HepG2 (cell line): ENCODE data around the gene DNAJC1.
"Not testable (repeated sequence)": the region's sequence is repeated elsewhere in the genome, so short reads cannot be mapped to it uniquely, and the experiment has no call there.

ENCODE experiments used
- CCDC6 ChIP-seq: sonication (generic); formaldehyde crosslinking; IDR thresholded peaks from 2 replicates; pipeline ENCODE4 v1.8.1; 2022; ENCODE audit warnings: mild to moderate bottlenecking, missing genetic modification reagents, moderate library complexity
- CHCHD3 ChIP-seq: sonication (generic); formaldehyde crosslinking; IDR thresholded peaks from 2 replicates; pipeline ENCODE4 v1.8.0; 2022; ENCODE audit warnings: mild to moderate bottlenecking, missing genetic modification reagents, moderate library complexity
- CTCF ChIP-seq: sonication (generic); formaldehyde crosslinking; IDR thresholded peaks from 2 replicates; pipeline ENCODE4 v1.5.0; 2020; ENCODE audit warnings: mild to moderate bottlenecking, missing genetic modification reagents, moderate library complexity
- MXI1 ChIP-seq: IDR thresholded peaks from 3 replicates; pipeline ENCODE4 v1.6.1; 2012; ENCODE audit warnings: low read depth, low read length, inconsistent platforms, borderline replicate concordance
- SMC3 ChIP-seq: IDR thresholded peaks from 2 replicates; pipeline ENCODE4 v1.6.1; 2011; ENCODE audit warnings: low read length, improper control_type of control experiment
- TCF7 ChIP-seq: sonication (generic); IDR thresholded peaks from 2 replicates; pipeline ENCODE4 v1.6.1; 2016; ENCODE audit warnings: antibody characterized with exemption, low read depth
- ZNF264 ChIP-seq: sonication (generic); formaldehyde crosslinking; IDR thresholded peaks from 2 replicates; pipeline ENCODE4 v1.4.0; 2020; ENCODE audit warnings: missing genetic modification reagents
- ZNF382 ChIP-seq: sonication (generic); formaldehyde crosslinking; IDR thresholded peaks from 2 replicates; pipeline ENCODE4 v1.5.0; 2020; ENCODE audit warnings: missing genetic modification reagents, mild to moderate bottlenecking, borderline replicate concordance
- ZNF660 ChIP-seq: sonication (generic); formaldehyde crosslinking; IDR thresholded peaks from 2 replicates; pipeline ENCODE4 v1.5.1; 2020; ENCODE audit warnings: mild to moderate bottlenecking, low read depth, missing genetic modification reagents, borderline replicate concordance
- ZSCAN9 ChIP-seq: IDR thresholded peaks from 2 replicates; pipeline ENCODE4 v1.6.1; 2016; ENCODE audit warnings: borderline replicate concordance

GRCh38 chr10:21837487-21837886 lies 166.0 kb downstream of the DNAJC1 start:
- not testable (repeated sequence) for TF ChIP-seq CTCF (CRISPR knock-in tag); CHCHD3; ZNF382; MXI1; ZSCAN9 (CRISPR knock-in tag); ZNF264; CCDC6 (CRISPR knock-in tag); SMC3; ZNF660 (CRISPR knock-in tag); TCF7
